H1 (cell line): ENCODE results near the gene DOCK6. TPM values are rescaled to one million over a fixed set of nuclear protein-coding genes. Genes with fewer than 3 reads are reported as not detected.

Experiments used
- MAFK ChIP-seq: IDR thresholded peaks from 2 replicates; pipeline ENCODE4 v1.6.1; 2012; ENCODE audit warnings: low read depth, mild to moderate bottlenecking, improper control_type of control experiment, low read length
- RAD21 ChIP-seq, 2 experiments: IDR thresholded peaks in 1 of 2; conservative IDR thresholded peaks in 1 of 2; 2 replicates each; pipeline ENCODE4 v1.6.1; 2011; ENCODE audit warnings: low read depth in 2 of 2, low read length in 2 of 2, improper control_type of control experiment in 1 of 2, inconsistent platforms in 1 of 2, mild to moderate bottlenecking in 1 of 2, moderate library complexity in 1 of 2
- RFX5 ChIP-seq: IDR thresholded peaks from 2 replicates; pipeline ENCODE4 v1.6.1; 2011; ENCODE audit warnings: low read depth, low read length, improper control_type of control experiment, borderline replicate concordance
- SIN3A ChIP-seq, 2 experiments: IDR thresholded peaks in 1 of 2; conservative IDR thresholded peaks in 1 of 2; 2 replicates each; pipeline ENCODE4 v1.6.1; 2011 to 2012; ENCODE audit warnings: low read length in 2 of 2, improper control_type of control experiment in 1 of 2, low read depth in 1 of 2, mild to moderate bottlenecking in 1 of 2
- SP1 ChIP-seq: IDR thresholded peaks from 2 replicates; pipeline ENCODE4 v1.6.1; 2011; ENCODE audit warnings: low read depth, low read length
- TBP ChIP-seq: IDR thresholded peaks from 2 replicates; pipeline ENCODE4 v1.6.1; 2011; ENCODE audit warnings: low read depth, low read length, improper control_type of control experiment
- ZNF274 ChIP-seq: IDR thresholded peaks from 2 replicates; pipeline ENCODE4 v1.7.0; 2012; ENCODE audit warnings: low read length, borderline replicate concordance; ENCODE audit errors: extremely low read depth
- polyA plus RNA-seq, 7 experiments: library from polyadenylated mRNA; depleted of rRNA in 3 of 7; stranded (reverse) in 5 of 7; unstranded in 2 of 7; fragments of >200 nt in 5 of 7; fragments of 200-250 nt in 2 of 7; gene quantifications; 1 replicate in 5 of 7; 2 replicates in 1 of 7; 4 replicates in 1 of 7; pipeline versions ENCODE4 v1.2.1 to v1.2.3, GENCODE V29; 2011 to 2013; ENCODE audit warnings: missing spikeins in 2 of 7, mixed read lengths in 2 of 7
- total RNA-seq: library from RNA; stranded (reverse); fragmentation: NEBNext Ultra II Directional; extraction: Animal tissue kit (Norgen Biotek cat#: 25700); gene quantifications from 2 replicates; pipeline ENCODE4 v1.2.1, GENCODE V29; 2021
- TF ChIP-seq, protein P1 (sequence below), 3 experiments: IDR thresholded peaks; 1 replicate in 2 of 3; 2 replicates in 1 of 3; pipeline versions ENCODE4 v1.5.1 to v1.6.1; 2011; ENCODE audit warnings: low read length in 3 of 3, mild to moderate bottlenecking in 3 of 3, inconsistent platforms in 2 of 3, low read depth in 1 of 3, moderate library complexity in 1 of 3; ENCODE audit not compliant: insufficient read depth in 1 of 3; ENCODE audit errors: control extremely low read depth in 1 of 3
- TF ChIP-seq, protein P2 (sequence below): IDR thresholded peaks from 2 replicates; pipeline ENCODE4 v1.6.1; 2012; ENCODE audit warnings: inconsistent platforms

Gene DOCK6
- total and polyA plus RNA-seq, 2 of the 8 experiments (the other 6 are each of a cell fraction or from before 2014, with no cell fraction given), result 25.5 to 54.7 TPM

DNA sequence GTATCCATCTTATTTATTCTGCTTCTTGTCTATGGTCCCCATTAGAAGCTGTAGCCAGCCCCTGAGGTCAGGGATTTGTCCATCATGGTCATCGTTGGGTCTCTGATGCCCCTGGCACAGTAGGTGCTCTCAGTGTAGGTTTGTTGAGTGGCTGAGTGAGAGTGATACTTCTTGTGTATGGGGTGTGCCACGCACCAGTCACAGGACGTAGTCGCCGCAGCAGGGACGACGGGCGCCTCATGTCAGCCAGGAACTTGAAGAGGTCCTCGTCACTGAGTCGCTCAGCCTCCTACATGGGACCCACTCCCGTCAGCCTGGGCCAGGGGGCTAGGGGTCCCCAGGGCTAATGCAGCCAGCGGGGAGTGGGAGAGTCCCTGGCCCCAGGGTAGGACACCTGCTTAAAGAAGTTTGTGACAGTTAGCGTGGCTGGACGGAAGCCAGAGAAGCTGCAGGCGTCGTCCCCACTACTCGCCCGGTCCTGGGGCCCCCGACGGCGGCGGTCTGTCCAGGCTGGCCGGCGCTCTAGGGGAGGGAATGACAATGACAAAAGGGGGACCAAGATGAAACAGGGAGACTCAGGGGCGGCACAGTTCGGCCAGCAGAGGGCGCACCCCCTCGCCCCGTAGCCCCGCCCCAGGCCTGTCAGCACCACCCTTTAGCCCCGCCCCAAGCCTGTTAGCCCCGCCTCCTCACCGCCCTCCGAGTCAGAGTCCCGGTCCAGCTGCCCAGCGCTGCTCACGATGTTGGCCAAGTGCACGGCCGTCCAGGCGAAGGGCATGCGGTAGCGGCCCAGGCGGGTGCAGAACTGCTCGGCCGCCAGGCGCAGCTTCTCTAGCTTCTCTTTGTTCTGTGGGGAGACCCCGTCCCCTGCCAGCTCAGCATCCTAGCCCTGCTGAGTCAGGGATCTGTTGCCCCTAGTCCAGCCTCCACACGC is 19.2 kb downstream of the DOCK6 start (continued):
- TF ChIP-seq, protein P1, sequence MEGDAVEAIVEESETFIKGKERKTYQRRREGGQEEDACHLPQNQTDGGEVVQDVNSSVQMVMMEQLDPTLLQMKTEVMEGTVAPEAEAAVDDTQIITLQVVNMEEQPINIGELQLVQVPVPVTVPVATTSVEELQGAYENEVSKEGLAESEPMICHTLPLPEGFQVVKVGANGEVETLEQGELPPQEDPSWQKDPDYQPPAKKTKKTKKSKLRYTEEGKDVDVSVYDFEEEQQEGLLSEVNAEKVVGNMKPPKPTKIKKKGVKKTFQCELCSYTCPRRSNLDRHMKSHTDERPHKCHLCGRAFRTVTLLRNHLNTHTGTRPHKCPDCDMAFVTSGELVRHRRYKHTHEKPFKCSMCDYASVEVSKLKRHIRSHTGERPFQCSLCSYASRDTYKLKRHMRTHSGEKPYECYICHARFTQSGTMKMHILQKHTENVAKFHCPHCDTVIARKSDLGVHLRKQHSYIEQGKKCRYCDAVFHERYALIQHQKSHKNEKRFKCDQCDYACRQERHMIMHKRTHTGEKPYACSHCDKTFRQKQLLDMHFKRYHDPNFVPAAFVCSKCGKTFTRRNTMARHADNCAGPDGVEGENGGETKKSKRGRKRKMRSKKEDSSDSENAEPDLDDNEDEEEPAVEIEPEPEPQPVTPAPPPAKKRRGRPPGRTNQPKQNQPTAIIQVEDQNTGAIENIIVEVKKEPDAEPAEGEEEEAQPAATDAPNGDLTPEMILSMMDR (IDR thresholded peaks at IDR 0.05; ENCODE audit: control extremely low read depth in 1 of 3, insufficient read depth in 1 of 3, low read depth in 1 of 3, low read length in 3 of 3), result peak; percentile 61 to 80 (median 67)
- no peak for TF ChIP-seq RFX5
- TF ChIP-seq TBP, result peak; percentile 22; the same call in 1 of the 2 replicates
- TF ChIP-seq, protein P2, sequence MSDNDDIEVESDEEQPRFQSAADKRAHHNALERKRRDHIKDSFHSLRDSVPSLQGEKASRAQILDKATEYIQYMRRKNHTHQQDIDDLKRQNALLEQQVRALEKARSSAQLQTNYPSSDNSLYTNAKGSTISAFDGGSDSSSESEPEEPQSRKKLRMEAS, result 0 out of 2 replicates have a peak, but pooled peaks have one; percentile 41
- peak; percentile 19; the same call in 1 of the 2 replicates for TF ChIP-seq MAFK
- TF ChIP-seq ZNF274, result no peak
- TF ChIP-seq SIN3A (conservative IDR thresholded peaks at IDR 0.05 in 1 of 2, IDR thresholded peaks at IDR 0.05 in 1 of 2; ENCODE audit: low read depth in 1 of 2, low read length in 2 of 2), result 0 out of 4 replicates have a peak, but pooled peaks of 1 of the 2 experiments have one; percentile 19
- TF ChIP-seq RAD21 (IDR thresholded peaks at IDR 0.05 in 1 of 2, conservative IDR thresholded peaks at IDR 0.05 in 1 of 2; ENCODE audit: low read depth in 2 of 2, low read length in 2 of 2), result peak; percentile 21 to 34; a peak in 2 of 4 replicates
- 0 out of 2 replicates have a peak, but pooled peaks have one; percentile 65 for TF ChIP-seq SP1
